B cell (primary cell): Measurements from ENCODE around the gene GLIPR1. TPM values are rescaled to one million over a fixed set of nuclear protein-coding genes. Genes with fewer than 3 reads are reported as not detected.

Experiments
- ATAC-seq: fragments of 200-7000 bp; cut with Tn5 transposase; one replicate; pipeline ENCODE4 v1.10.0; 2021; ENCODE audit warnings: low read depth, mild to moderate bottlenecking, moderate number of reproducible peaks, moderate library complexity
- CTCF ChIA-PET: fragments of 350-600 bp; sonication (Branson Sonifier 250); formaldehyde crosslinking; loops from one replicate; lab custom pipeline; 2021; ENCODE audit warnings: antibody characterized with exemption, inconsistent platforms; lab: Charles Lee
- POLR2A ChIA-PET: fragments of 350-600 bp; sonication (Branson Sonifier 250); formaldehyde crosslinking; loops from one replicate; lab custom pipeline; 2021; ENCODE audit warnings: antibody characterized with exemption; lab: Charles Lee
- DNase-seq: peaks from one replicate; pipeline ENCODE4 v3.0.0; 2013
- H2AFZ ChIP-seq: 2 replicates; pipeline ENCODE4 v1.6.1; 2012; ENCODE audit warnings: mild to moderate bottlenecking, low read depth, low read length; ENCODE audit not compliant: insufficient read depth, poor library complexity, severe bottlenecking
- H3K27ac ChIP-seq, 2 donors: 1 replicate in 1 of 2; 2 replicates in 1 of 2; pipeline ENCODE4 v1.5.1; 2012 to 2013; ENCODE audit warnings: low read length in 2 of 2, mild to moderate bottlenecking in 2 of 2, moderate library complexity in 1 of 2
- H3K27me3 ChIP-seq, 4 experiments: fragments of 200-600 bp in 1 of 4; sonication (generic) in 1 of 4; replicated peaks in 1 of 4; 1 replicate in 2 of 4; 2 replicates in 2 of 4; pipeline versions ENCODE4 v1.6.1 to v1.7.0; 2013 to 2016; ENCODE audit warnings: low read length in 3 of 4, mild to moderate bottlenecking in 2 of 4, mixed read lengths in 1 of 4, moderate library complexity in 1 of 4; ENCODE audit not compliant: insufficient read depth in 4 of 4, control insufficient read depth in 3 of 4; ENCODE audit errors: control extremely low read depth in 1 of 4
- H3K36me3 ChIP-seq, 2 experiments: replicated peaks in 1 of 2; 1 replicate in 1 of 2; 2 replicates in 1 of 2; pipeline versions ENCODE4 v1.6.1 to v1.7.1; 2013; ENCODE audit warnings: low read length in 1 of 2; ENCODE audit not compliant: insufficient read depth in 2 of 2, control insufficient read depth in 1 of 2; ENCODE audit errors: control extremely low read depth in 1 of 2, extremely low read depth in 1 of 2
- H3K4me1 ChIP-seq, 2 donors: fragments of 200-600 bp in 1 of 2; sonication (generic) in 1 of 2; 1 replicate in 1 of 2; 2 replicates in 1 of 2; pipeline versions ENCODE4 v1.5.1 to v1.6.1; 2013 to 2017; ENCODE audit warnings: low read length in 2 of 2; ENCODE audit not compliant: control insufficient read depth in 2 of 2, insufficient read depth in 2 of 2
- H3K4me2 ChIP-seq: replicated peaks from 2 replicates; pipeline ENCODE3; 2012; ENCODE audit warnings: mild to moderate bottlenecking, low read depth, low read length; ENCODE audit not compliant: poor library complexity, severe bottlenecking
- H3K4me3 ChIP-seq, 5 experiments: fragments of 200-600 bp in 1 of 5; sonication (generic) in 1 of 5; 1 replicate in 3 of 5; 2 replicates in 2 of 5; pipeline versions ENCODE4 v1.5.1 to v1.7.0; 2011 to 2016; ENCODE audit warnings: low read length in 4 of 5, mild to moderate bottlenecking in 4 of 5, low read depth in 2 of 5, control low read depth in 1 of 5, moderate library complexity in 1 of 5; ENCODE audit not compliant: insufficient read depth in 1 of 5; ENCODE audit errors: control extremely low read depth in 1 of 5, extremely low read depth in 1 of 5
- H3K79me2 ChIP-seq: fragments of 200-600 bp; sonication (generic); one replicate; pipeline ENCODE4 v1.6.0; 2016; ENCODE audit warnings: low read length; ENCODE audit not compliant: control insufficient read depth, insufficient read depth
- H3K9ac ChIP-seq: fragments of 200-600 bp; sonication (generic); 2 replicates; pipeline ENCODE4 v1.6.1; 2017; ENCODE audit warnings: mild to moderate bottlenecking, low read length, moderate library complexity
- H3K9me3 ChIP-seq, 3 donors: one replicate each; pipeline versions ENCODE4 v1.6.1 to v1.7.1; 2013; ENCODE audit warnings: low read length in 2 of 3; ENCODE audit not compliant: control insufficient read depth in 2 of 3, insufficient read depth in 1 of 3; ENCODE audit errors: control extremely low read depth in 1 of 3
- H4K20me1 ChIP-seq: 2 replicates; pipeline ENCODE4 v1.6.0; 2012; ENCODE audit warnings: mild to moderate bottlenecking, low read length; ENCODE audit not compliant: insufficient read depth, control insufficient read depth, poor library complexity, severe bottlenecking
- H3K27ac Mint-ChIP-seq: one replicate; pipeline ENCODE4 v1.8.0; 2021; ENCODE audit warnings: mixed read lengths
- H3K27me3 Mint-ChIP-seq: one replicate; pipeline ENCODE4 v1.8.0; 2021; ENCODE audit warnings: mixed read lengths
- H3K4me1 Mint-ChIP-seq: one replicate; pipeline ENCODE4 v1.8.0; 2021; ENCODE audit warnings: mixed read lengths
- H3K4me3 Mint-ChIP-seq: one replicate; pipeline ENCODE4 v1.8.0; 2021; ENCODE audit warnings: mixed read lengths
- H3K9me3 Mint-ChIP-seq: one replicate; pipeline ENCODE4 v1.8.0; 2022; ENCODE audit warnings: mixed read lengths; ENCODE audit not compliant: insufficient read depth
- EZH2 ChIP-seq: IDR thresholded peaks from 2 replicates; pipeline ENCODE4 v1.6.1; 2012; ENCODE audit warnings: borderline replicate concordance, low read depth, mild to moderate bottlenecking, moderate library complexity, low read length; ENCODE audit not compliant: insufficient read depth, poor library complexity, severe bottlenecking
- WGBS: methylation state at CpG from one replicate; pipeline ENCODE4 v1.1.5; 2013; ENCODE audit warnings: missing lambda C conversion rate; ENCODE audit not compliant: insufficient coverage; 5-methylcytosine and 5-hydroxymethylcytosine counted together
- intact Hi-C: fragments of 100-400 bp; cut with micrococcal nuclease; formaldehyde crosslinking; loops from one replicate; pipeline ENCODE4 v1.10.0; 2022
- polyA plus RNA-seq: library from polyadenylated mRNA; depleted of rRNA; stranded (reverse); fragments of >200 nt; gene quantifications from 2 replicates; pipeline ENCODE4 v1.2.3, GENCODE V29; 2012
- total RNA-seq, 2 donors: library from RNA; stranded (reverse); fragments of 120-200 nt in 1 of 2; gene quantifications; 1 replicate in 1 of 2; 2 replicates in 1 of 2; pipeline versions ENCODE4 v1.2.3 to v1.2.4, GENCODE V29; 2013 to 2022
- TF ChIP-seq, protein P1 (sequence below): fragments of 200-600 bp; IDR thresholded peaks from one replicate; pipeline ENCODE4 v1.8.0; 2022; ENCODE audit warnings: antibody characterized with exemption, mild to moderate bottlenecking

Gene GLIPR1
- total and polyA plus RNA-seq, 2 donors (not counting 1 experiment from before 2014, with no cell fraction given): 52.3 to 117 TPM

DNA sequence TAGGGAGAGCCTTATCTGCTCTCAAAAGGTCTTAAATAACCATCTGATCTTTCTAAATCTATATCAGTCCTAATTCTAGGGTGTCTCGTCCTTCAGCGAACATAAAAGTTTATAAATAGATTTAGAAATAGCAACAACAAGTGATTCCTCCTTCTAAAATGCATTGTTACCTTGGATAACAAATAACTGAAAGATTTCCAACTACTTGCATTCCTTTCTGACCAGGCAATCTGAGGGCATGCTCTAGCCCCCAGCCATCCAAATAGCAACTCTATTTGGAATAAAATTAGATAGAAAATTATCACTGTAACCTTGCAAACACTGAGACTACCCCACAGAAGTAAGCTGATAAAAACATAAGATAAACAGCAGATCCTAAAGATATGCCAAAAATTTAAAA is 52.7 kb downstream of the GLIPR1 start:
- H3K36me3 ChIP-seq: no peaks in the 10 kb centered on the region
- no peaks in the 10 kb centered on the region for H3K79me2 ChIP-seq
- ChIA-PET POLR2A (no interaction called here), CTCF (no interaction called here)
- H3K9me3 ChIP-seq: no peaks in the 10 kb centered on the region
- intact Hi-C loops: no loop called here
- ATAC-seq (no peak), DNase-seq (no peak)
- peaks cover 0 to 24% (median 3%) of the 10 kb centered on the region in 4 experiments for H3K27me3 ChIP-seq
- H3K4me3 ChIP-seq: no peak overlapping the region
- H3K9ac ChIP-seq: no peak overlapping the region
- Mint-ChIP-seq H3K27me3 (peaks cover 12% of the 10 kb centered on the region), H3K9me3 (no peaks in the 10 kb centered on the region), H3K27ac (no peak overlapping the region), H3K4me3 (no peak overlapping the region), H3K4me1 (no peaks in the 10 kb centered on the region)
- no CpG with 5 or more reads among the region's 2 CpGs for WGBS
- no peaks in the 10 kb centered on the region for H4K20me1 ChIP-seq
- H3K27ac ChIP-seq: no peak overlapping the region
- no peak overlapping the region for H2AFZ ChIP-seq
- no peak overlapping the region for H3K4me2 ChIP-seq
- TF ChIP-seq, protein P1, sequence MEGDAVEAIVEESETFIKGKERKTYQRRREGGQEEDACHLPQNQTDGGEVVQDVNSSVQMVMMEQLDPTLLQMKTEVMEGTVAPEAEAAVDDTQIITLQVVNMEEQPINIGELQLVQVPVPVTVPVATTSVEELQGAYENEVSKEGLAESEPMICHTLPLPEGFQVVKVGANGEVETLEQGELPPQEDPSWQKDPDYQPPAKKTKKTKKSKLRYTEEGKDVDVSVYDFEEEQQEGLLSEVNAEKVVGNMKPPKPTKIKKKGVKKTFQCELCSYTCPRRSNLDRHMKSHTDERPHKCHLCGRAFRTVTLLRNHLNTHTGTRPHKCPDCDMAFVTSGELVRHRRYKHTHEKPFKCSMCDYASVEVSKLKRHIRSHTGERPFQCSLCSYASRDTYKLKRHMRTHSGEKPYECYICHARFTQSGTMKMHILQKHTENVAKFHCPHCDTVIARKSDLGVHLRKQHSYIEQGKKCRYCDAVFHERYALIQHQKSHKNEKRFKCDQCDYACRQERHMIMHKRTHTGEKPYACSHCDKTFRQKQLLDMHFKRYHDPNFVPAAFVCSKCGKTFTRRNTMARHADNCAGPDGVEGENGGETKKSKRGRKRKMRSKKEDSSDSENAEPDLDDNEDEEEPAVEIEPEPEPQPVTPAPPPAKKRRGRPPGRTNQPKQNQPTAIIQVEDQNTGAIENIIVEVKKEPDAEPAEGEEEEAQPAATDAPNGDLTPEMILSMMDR: no peak
- no peak for TF ChIP-seq EZH2
- no peaks in the 10 kb centered on the region for H3K4me1 ChIP-seq

DNA sequence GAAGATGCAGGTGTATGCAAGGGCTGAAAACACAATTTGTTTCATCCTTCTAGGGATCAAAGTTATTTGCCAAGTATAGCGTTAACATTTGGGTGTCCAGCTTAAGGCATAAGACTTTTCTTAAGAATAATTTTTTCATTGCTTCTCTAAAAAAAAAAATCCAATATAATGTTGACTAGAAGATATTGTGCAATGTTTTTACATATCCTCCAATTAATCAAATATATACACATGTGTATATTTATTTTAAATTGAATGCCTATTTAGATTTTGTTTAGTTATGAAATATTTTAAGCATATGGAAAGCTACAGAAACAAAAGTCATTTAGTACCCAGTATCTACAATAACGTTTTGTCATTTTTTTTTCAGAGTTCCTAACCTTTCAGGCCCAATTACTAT is 59.3 kb downstream of the GLIPR1 start:
- no peak for DNase-seq
- WGBS: no CpG with 5 or more reads among the region's 2 CpGs
- ChIA-PET POLR2A (no interaction called here), CTCF (interaction anchor here (0.6 kb wide), 1 partner anchor 253 kb away, joined by 4 read pairs; no protein-coding TSS in a partner anchor)
- H3K27ac ChIP-seq: no peak overlapping the region
- Mint-ChIP-seq H3K4me3 (no peak overlapping the region), H3K4me1 (no peaks in the 10 kb centered on the region), H3K9me3 (no peaks in the 10 kb centered on the region), H3K27ac (no peak overlapping the region), H3K27me3 (peaks cover 17% of the 10 kb centered on the region)
- no peaks in the 10 kb centered on the region for H3K4me1 ChIP-seq
- H3K36me3 ChIP-seq: no peaks in the 10 kb centered on the region
- no peaks in the 10 kb centered on the region for H3K9me3 ChIP-seq
- intact Hi-C loops: no loop called here
- H3K9ac ChIP-seq: no peak overlapping the region
- peaks cover 0 to 11% (median 0%) of the 10 kb centered on the region in 4 experiments for H3K27me3 ChIP-seq
- no peak overlapping the region for H3K4me2 ChIP-seq
- no peak overlapping the region for H2AFZ ChIP-seq
- H3K79me2 ChIP-seq: no peaks in the 10 kb centered on the region
- no peaks in the 10 kb centered on the region for H4K20me1 ChIP-seq
- TF ChIP-seq, protein P1: no peak
- no peak for TF ChIP-seq EZH2
- no peak overlapping the region for H3K4me3 ChIP-seq
- no peak for ATAC-seq
